ENCODE measurements around the gene SLC24A1.

- TF ChIP-seq SCRT1 (tag by site-specific recombination; IDR thresholded peaks at IDR 0.05; ENCODE audit: borderline replicate concordance) (no peak), ZNF23 (tag by site-specific recombination; IDR thresholded peaks at IDR 0.05; ENCODE audit: borderline replicate concordance) (no peak)
- TF ChIP-seq, protein P1, sequence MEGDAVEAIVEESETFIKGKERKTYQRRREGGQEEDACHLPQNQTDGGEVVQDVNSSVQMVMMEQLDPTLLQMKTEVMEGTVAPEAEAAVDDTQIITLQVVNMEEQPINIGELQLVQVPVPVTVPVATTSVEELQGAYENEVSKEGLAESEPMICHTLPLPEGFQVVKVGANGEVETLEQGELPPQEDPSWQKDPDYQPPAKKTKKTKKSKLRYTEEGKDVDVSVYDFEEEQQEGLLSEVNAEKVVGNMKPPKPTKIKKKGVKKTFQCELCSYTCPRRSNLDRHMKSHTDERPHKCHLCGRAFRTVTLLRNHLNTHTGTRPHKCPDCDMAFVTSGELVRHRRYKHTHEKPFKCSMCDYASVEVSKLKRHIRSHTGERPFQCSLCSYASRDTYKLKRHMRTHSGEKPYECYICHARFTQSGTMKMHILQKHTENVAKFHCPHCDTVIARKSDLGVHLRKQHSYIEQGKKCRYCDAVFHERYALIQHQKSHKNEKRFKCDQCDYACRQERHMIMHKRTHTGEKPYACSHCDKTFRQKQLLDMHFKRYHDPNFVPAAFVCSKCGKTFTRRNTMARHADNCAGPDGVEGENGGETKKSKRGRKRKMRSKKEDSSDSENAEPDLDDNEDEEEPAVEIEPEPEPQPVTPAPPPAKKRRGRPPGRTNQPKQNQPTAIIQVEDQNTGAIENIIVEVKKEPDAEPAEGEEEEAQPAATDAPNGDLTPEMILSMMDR (tag by site-specific recombination; IDR thresholded peaks at IDR 0.05) = no peak
These were observed 18.6 kb upstream of the SLC24A1 start for GRCh38 chr15:65603134-65603533.
